WTC11 (cell line): ENCODE measurements around the gene SP4. TPM values are rescaled to one million over a fixed set of nuclear protein-coding genes. Genes with fewer than 3 reads are reported as not detected.

Experiments used
- ATAC-seq: fragments of 200-7000 bp; cut with Tn5 transposase; 2 replicates; pipeline ENCODE4 v1.10.0; 2021; ENCODE audit warnings: mild to moderate bottlenecking, moderate library complexity
- CTCF ChIA-PET: fragments of 300-600 bp; sonication (Branson Sonifier 250); formaldehyde crosslinking; loops from one replicate; lab custom pipeline; 2021; ENCODE audit warnings: antibody characterized with exemption; lab: Charles Lee
- POLR2A ChIA-PET: fragments of 350-600 bp; sonication (Branson Sonifier 250); formaldehyde crosslinking; loops from one replicate; lab custom pipeline; 2021; ENCODE audit warnings: antibody characterized with exemption; lab: Charles Lee
- DNase-seq: peaks from one replicate; pipeline ENCODE4 v3.0.0; 2021; ENCODE audit warnings: low spot score
- H3K27ac Mint-ChIP-seq: 2 replicates; pipeline ENCODE4 v1.8.0; 2021; ENCODE audit warnings: mixed read lengths
- H3K27me3 Mint-ChIP-seq: 2 replicates; pipeline ENCODE4 v1.8.0; 2021; ENCODE audit warnings: low read depth, mild to moderate bottlenecking, moderate library complexity, mixed read lengths
- H3K36me3 Mint-ChIP-seq: 2 replicates; pipeline ENCODE4 v1.8.0; 2021; ENCODE audit warnings: mixed read lengths
- H3K4me1 Mint-ChIP-seq: 2 replicates; pipeline ENCODE4 v1.8.0; 2022; ENCODE audit warnings: mixed read lengths
- H3K4me3 Mint-ChIP-seq: 2 replicates; pipeline ENCODE4 v1.8.0; 2021; ENCODE audit warnings: mild to moderate bottlenecking, moderate library complexity, mixed read lengths
- H3K9me3 Mint-ChIP-seq: 2 replicates; pipeline ENCODE4 v1.8.0; 2021; ENCODE audit warnings: mixed read lengths
- ELF4 ChIP-seq: sonication (generic); formaldehyde crosslinking; IDR thresholded peaks from 2 replicates; pipeline ENCODE4 v1.8.1; 2022; ENCODE audit warnings: low read depth, mild to moderate bottlenecking, moderate library complexity, missing genetic modification reagents
- ETV6 ChIP-seq: sonication (generic); formaldehyde crosslinking; IDR thresholded peaks from 2 replicates; pipeline ENCODE4 v1.8.1; 2022; ENCODE audit warnings: mild to moderate bottlenecking, missing genetic modification reagents
- FOXK1 ChIP-seq: sonication (generic); formaldehyde crosslinking; IDR thresholded peaks from 2 replicates; pipeline ENCODE4 v1.8.0; 2022; ENCODE audit warnings: mild to moderate bottlenecking, moderate library complexity, missing genetic modification reagents
- FOXP1 ChIP-seq: sonication (generic); formaldehyde crosslinking; IDR thresholded peaks from 2 replicates; pipeline ENCODE4 v1.8.0; 2022; ENCODE audit warnings: missing genetic modification reagents, mild to moderate bottlenecking, moderate library complexity, borderline replicate concordance
- OVOL2 ChIP-seq: fragments of 250-450 bp; sonication (Bioruptor Pico); IDR thresholded peaks from 2 replicates; pipeline ENCODE4 v1.9.0; 2021; ENCODE audit warnings: mild to moderate bottlenecking, borderline replicate concordance
- PRDM15 ChIP-seq: sonication (generic); formaldehyde crosslinking; IDR thresholded peaks from 2 replicates; pipeline ENCODE4 v1.8.0; 2022; ENCODE audit warnings: missing genetic modification reagents
- PRRX2 ChIP-seq: fragments of 250-450 bp; sonication (Bioruptor Pico); IDR thresholded peaks from 2 replicates; pipeline ENCODE4 v1.8.0; 2021; ENCODE audit warnings: mild to moderate bottlenecking
- SP1 ChIP-seq: sonication (generic); formaldehyde crosslinking; conservative IDR thresholded peaks from 2 replicates; pipeline ENCODE4 v1.8.1; 2022; ENCODE audit warnings: missing genetic modification reagents
- TCF7 ChIP-seq: sonication (generic); formaldehyde crosslinking; IDR thresholded peaks from 2 replicates; pipeline ENCODE4 v1.8.0; 2022; ENCODE audit warnings: mild to moderate bottlenecking, low read depth, missing genetic modification reagents, moderate library complexity
- TP53 ChIP-seq: sonication (generic); formaldehyde crosslinking; IDR thresholded peaks from 2 replicates; pipeline ENCODE4 v1.8.1; 2023; ENCODE audit warnings: mild to moderate bottlenecking, missing genetic modification reagents
- ZSCAN18 ChIP-seq: fragments of 250-450 bp; sonication (Bioruptor Pico); IDR thresholded peaks from 2 replicates; pipeline ENCODE4 v2.1.2; 2022; ENCODE audit warnings: mild to moderate bottlenecking, moderate library complexity
- total RNA-seq: library from RNA; stranded (reverse); gene quantifications from 3 replicates; pipeline ENCODE4 v1.2.3, GENCODE V29; 2021
- TF ChIP-seq, protein P1 (sequence below): sonication (generic); formaldehyde crosslinking; IDR thresholded peaks from 2 replicates; pipeline ENCODE4 v1.8.1; 2023; ENCODE audit warnings: mild to moderate bottlenecking, moderate library complexity, missing genetic modification reagents
- TF ChIP-seq, protein P2 (sequence below): sonication (generic); formaldehyde crosslinking; IDR thresholded peaks from 2 replicates; pipeline ENCODE4 v1.8.1; 2022; ENCODE audit warnings: missing genetic modification reagents, borderline replicate concordance
- TF ChIP-seq, protein P3 (sequence below): sonication (generic); formaldehyde crosslinking; IDR thresholded peaks from 2 replicates; pipeline ENCODE4 v1.8.0; 2022; ENCODE audit warnings: mild to moderate bottlenecking, missing genetic modification reagents

Gene SP4
- total RNA-seq, 1 experiment from 2014 or later, result 23.1 TPM

- no peak for TF ChIP-seq ZSCAN18
- TF ChIP-seq, protein P1, sequence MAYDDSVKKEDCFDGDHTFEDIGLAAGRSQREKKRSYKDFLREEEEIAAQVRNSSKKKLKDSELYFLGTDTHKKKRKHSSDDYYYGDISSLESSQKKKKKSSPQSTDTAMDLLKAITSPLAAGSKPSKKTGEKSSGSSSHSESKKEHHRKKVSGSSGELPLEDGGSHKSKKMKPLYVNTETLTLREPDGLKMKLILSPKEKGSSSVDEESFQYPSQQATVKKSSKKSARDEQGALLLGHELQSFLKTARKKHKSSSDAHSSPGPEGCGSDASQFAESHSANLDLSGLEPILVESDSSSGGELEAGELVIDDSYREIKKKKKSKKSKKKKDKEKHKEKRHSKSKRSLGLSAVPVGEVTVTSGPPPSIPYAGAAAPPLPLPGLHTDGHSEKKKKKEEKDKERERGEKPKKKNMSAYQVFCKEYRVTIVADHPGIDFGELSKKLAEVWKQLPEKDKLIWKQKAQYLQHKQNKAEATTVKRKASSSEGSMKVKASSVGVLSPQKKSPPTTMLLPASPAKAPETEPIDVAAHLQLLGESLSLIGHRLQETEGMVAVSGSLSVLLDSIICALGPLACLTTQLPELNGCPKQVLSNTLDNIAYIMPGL (CRISPR knock-in tag), result no peak
- no peak for TF ChIP-seq FOXK1
- no peak for TF ChIP-seq FOXP1 (CRISPR knock-in tag)
- TF ChIP-seq TP53, result no peak
These were observed 2.1 kb downstream of the SP4 start (continued) for GRCh38 chr7:21429786-21430574.

GRCh38 chr7:21430575-21430954 lies 2.7 kb downstream of the SP4 start:
- no peak for DNase-seq
- no peak for TF ChIP-seq PRRX2 (CRISPR knock-in tag)
- TF ChIP-seq, protein P2, sequence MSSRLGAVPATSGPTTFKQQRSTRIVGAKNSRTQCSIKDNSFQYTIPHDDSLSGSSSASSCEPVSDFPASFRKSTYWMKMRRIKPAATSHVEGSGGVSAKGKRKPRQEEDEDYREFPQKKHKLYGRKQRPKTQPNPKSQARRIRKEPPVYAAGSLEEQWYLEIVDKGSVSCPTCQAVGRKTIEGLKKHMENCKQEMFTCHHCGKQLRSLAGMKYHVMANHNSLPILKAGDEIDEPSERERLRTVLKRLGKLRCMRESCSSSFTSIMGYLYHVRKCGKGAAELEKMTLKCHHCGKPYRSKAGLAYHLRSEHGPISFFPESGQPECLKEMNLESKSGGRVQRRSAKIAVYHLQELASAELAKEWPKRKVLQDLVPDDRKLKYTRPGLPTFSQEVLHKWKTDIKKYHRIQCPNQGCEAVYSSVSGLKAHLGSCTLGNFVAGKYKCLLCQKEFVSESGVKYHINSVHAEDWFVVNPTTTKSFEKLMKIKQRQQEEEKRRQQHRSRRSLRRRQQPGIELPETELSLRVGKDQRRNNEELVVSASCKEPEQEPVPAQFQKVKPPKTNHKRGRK (CRISPR knock-in tag), result no peak
- TF ChIP-seq OVOL2 (CRISPR knock-in tag), result no peak
- TF ChIP-seq ETV6 (CRISPR knock-in tag), result no peak
- TF ChIP-seq, protein P3, sequence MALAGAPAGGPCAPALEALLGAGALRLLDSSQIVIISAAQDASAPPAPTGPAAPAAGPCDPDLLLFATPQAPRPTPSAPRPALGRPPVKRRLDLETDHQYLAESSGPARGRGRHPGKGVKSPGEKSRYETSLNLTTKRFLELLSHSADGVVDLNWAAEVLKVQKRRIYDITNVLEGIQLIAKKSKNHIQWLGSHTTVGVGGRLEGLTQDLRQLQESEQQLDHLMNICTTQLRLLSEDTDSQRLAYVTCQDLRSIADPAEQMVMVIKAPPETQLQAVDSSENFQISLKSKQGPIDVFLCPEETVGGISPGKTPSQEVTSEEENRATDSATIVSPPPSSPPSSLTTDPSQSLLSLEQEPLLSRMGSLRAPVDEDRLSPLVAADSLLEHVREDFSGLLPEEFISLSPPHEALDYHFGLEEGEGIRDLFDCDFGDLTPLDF (CRISPR knock-in tag), result no peak
- no peak for TF ChIP-seq ELF4
- TF ChIP-seq TCF7 (CRISPR knock-in tag), result no peak
- TF ChIP-seq SP1 (CRISPR knock-in tag), result no peak
- no peak for TF ChIP-seq PRDM15 (CRISPR knock-in tag)
- CTCF ChIA-PET, result interaction anchor here (0.8 to 2.2 kb wide), 3 partner anchors 77 to 176 kb away, joined by 3 to 7 read pairs (median 4); no protein-coding TSS in a partner anchor
- Mint-ChIP-seq H3K36me3 (peaks cover 26% of the 10 kb centered on the region), H3K4me1 (peaks cover 63% of the 10 kb centered on the region), H3K9me3 (no peaks in the 10 kb centered on the region), H3K27ac (peak overlapping the region; percentile 76), H3K4me3 (peak overlapping the region; percentile 99), H3K27me3 (no peaks in the 10 kb centered on the region)
- ATAC-seq, result no peak
- POLR2A ChIA-PET, result no interaction called here
